Neuronal stem cell (in vitro differentiated cells): ENCODE results near the gene SLX4IP.

Source experiments
- DNase-seq: peaks from one replicate; pipeline ENCODE4 v3.0.0-alpha.2; 2013; ENCODE audit warnings: low spot score
- H2AFZ ChIP-seq: one replicate; pipeline ENCODE4 v1.6.1; 2013; ENCODE audit warnings: mild to moderate bottlenecking, low read length, inconsistent platforms
- H2AK5ac ChIP-seq: 2 replicates; pipeline ENCODE4 v1.6.1; 2013; ENCODE audit warnings: low read depth, mild to moderate bottlenecking, inconsistent platforms, low read length, moderate library complexity, mixed read lengths
- H2BK120ac ChIP-seq: 2 replicates; pipeline ENCODE4 v1.6.1; 2013; ENCODE audit warnings: low read depth, mild to moderate bottlenecking, inconsistent platforms, low read length, moderate library complexity, mixed read lengths
- H2BK12ac ChIP-seq: one replicate; pipeline ENCODE4 v1.6.1; 2013; ENCODE audit warnings: low read length, inconsistent platforms
- H2BK15ac ChIP-seq: 2 replicates; pipeline ENCODE4 v1.6.1; 2013; ENCODE audit warnings: mild to moderate bottlenecking, low read length, inconsistent platforms, mixed read lengths
- H2BK5ac ChIP-seq: one replicate; pipeline ENCODE4 v1.6.1; 2013; ENCODE audit warnings: inconsistent platforms, mild to moderate bottlenecking, low read length, moderate library complexity
- H3K14ac ChIP-seq: one replicate; pipeline ENCODE4 v1.6.1; 2013; ENCODE audit warnings: low read length, inconsistent platforms
- H3K18ac ChIP-seq: 2 replicates; pipeline ENCODE4 v1.6.1; 2013; ENCODE audit warnings: low read length, inconsistent platforms
- H3K23ac ChIP-seq: 2 replicates; pipeline ENCODE4 v1.6.1; 2013; ENCODE audit warnings: low read depth, mild to moderate bottlenecking, mixed read lengths, low read length, inconsistent platforms; ENCODE audit not compliant: poor library complexity
- H3K27ac ChIP-seq: replicated peaks from 3 replicates; pipeline ENCODE4 v1.5.1; 2013; ENCODE audit warnings: low read length, inconsistent platforms
- H3K27me3 ChIP-seq, 3 experiments: 2 replicates each; pipeline ENCODE4 v1.6.1; 2013; ENCODE audit warnings: low read length in 3 of 3, mild to moderate bottlenecking in 2 of 3, inconsistent platforms in 1 of 3, low read depth in 1 of 3, mixed read lengths in 1 of 3, moderate library complexity in 1 of 3; ENCODE audit not compliant: control insufficient read depth in 3 of 3, insufficient read depth in 3 of 3
- H3K36me3 ChIP-seq, 2 donors: replicated peaks in 1 of 2; 2 replicates each; pipeline ENCODE4 v1.6.1; 2013; ENCODE audit warnings: low read length in 2 of 2; ENCODE audit not compliant: control insufficient read depth in 2 of 2, insufficient read depth in 2 of 2
- H3K4ac ChIP-seq: 2 replicates; pipeline ENCODE4 v1.6.1; 2013; ENCODE audit warnings: inconsistent platforms, mild to moderate bottlenecking, low read length, moderate library complexity
- H3K4me1 ChIP-seq, 2 donors: 1 replicate in 1 of 2; 2 replicates in 1 of 2; pipeline ENCODE4 v1.6.1; 2013; ENCODE audit warnings: low read length in 2 of 2, low read depth in 1 of 2; ENCODE audit not compliant: control insufficient read depth in 2 of 2, insufficient read depth in 1 of 2
- H3K4me2 ChIP-seq: one replicate; pipeline ENCODE4 v1.6.1; 2013; ENCODE audit warnings: mild to moderate bottlenecking, low read length, inconsistent platforms; ENCODE audit not compliant: insufficient read depth, poor library complexity, severe bottlenecking
- H3K4me3 ChIP-seq, 2 donors: 2 replicates each; pipeline ENCODE4 v1.5.1; 2013; ENCODE audit warnings: low read length in 2 of 2, mild to moderate bottlenecking in 2 of 2, inconsistent platforms in 1 of 2, moderate library complexity in 1 of 2
- H3K79me1 ChIP-seq: one replicate; pipeline ENCODE4 v1.6.1; 2013; ENCODE audit warnings: low read depth, mild to moderate bottlenecking, inconsistent platforms, low read length, moderate library complexity
- H3K9ac ChIP-seq: one replicate; pipeline ENCODE4 v1.6.1; 2013; ENCODE audit warnings: mild to moderate bottlenecking, low read depth, low read length, inconsistent platforms; ENCODE audit not compliant: poor library complexity
- H3K9me3 ChIP-seq, 2 donors: replicated peaks in 1 of 2; 2 replicates each; pipeline versions ENCODE3 to v1.6.1; 2013; ENCODE audit warnings: low read length in 2 of 2, mild to moderate bottlenecking in 2 of 2, inconsistent platforms in 1 of 2, low read depth in 1 of 2, mixed read lengths in 1 of 2, moderate library complexity in 1 of 2; ENCODE audit not compliant: control insufficient read depth in 2 of 2, insufficient read depth in 1 of 2
- H4K8ac ChIP-seq: one replicate; pipeline ENCODE4 v1.6.1; 2013; ENCODE audit warnings: low read depth, mild to moderate bottlenecking, inconsistent platforms, low read length, moderate library complexity
- H4K91ac ChIP-seq: one replicate; pipeline ENCODE4 v1.6.1; 2013; ENCODE audit warnings: low read length, low read depth, mild to moderate bottlenecking, inconsistent platforms; ENCODE audit not compliant: poor library complexity
- WGBS, 2 donors: extraction: QIAGEN DNeasy Blood & Tissue Kit; methylation state at CpG; one replicate each; pipeline ENCODE4 v1.1.7; 2013; ENCODE audit warnings: missing lambda C conversion rate in 2 of 2, mixed read lengths in 1 of 2; ENCODE audit not compliant: insufficient read length in 2 of 2, insufficient replicate concordance in 1 of 2; ENCODE audit errors: extremely low coverage in 2 of 2; 5-methylcytosine and 5-hydroxymethylcytosine counted together

SLX4IP gene

GRCh38 chr20:10645205-10645570 is 210.1 kb downstream of the SLX4IP start:
- Histone ChIP-seq H3K14ac (no peak overlapping the region), H3K27me3 (no peaks in the 10 kb centered on the region), H3K9me3 (no peaks in the 10 kb centered on the region), H2BK5ac (no peak overlapping the region), H3K4me3 (no peak overlapping the region), H2BK15ac (no peak overlapping the region), H3K27ac (no peak overlapping the region), H3K23ac (no peak overlapping the region), H3K18ac (no peak overlapping the region), H2AK5ac (no peak overlapping the region), H3K4me2 (no peak overlapping the region), H2AFZ (no peak overlapping the region), H3K36me3 (peaks cover 85 to 98% of the 10 kb centered on the region in 2 donors), H4K91ac (no peak overlapping the region), H3K4ac (no peak overlapping the region), H3K4me1 (peaks cover 20 to 27% of the 10 kb centered on the region in 2 donors), H3K79me1 (peaks cover 3% of the 10 kb centered on the region), H3K9ac (no peak overlapping the region), H2BK120ac (no peak overlapping the region), H4K8ac (no peak overlapping the region), H2BK12ac (no peak overlapping the region)
- no peak for DNase-seq
- WGBS, 2 donors, result no CpG with 5 or more reads among the region's 10 CpGs

- H3K27ac ChIP-seq, result no peak overlapping the region
- no peak overlapping the region for H3K4me2 ChIP-seq
- no peaks in the 10 kb centered on the region for H3K27me3 ChIP-seq
- H3K4ac ChIP-seq, result no peak overlapping the region
- H3K18ac ChIP-seq, result no peak overlapping the region
- H3K9me3 ChIP-seq, result no peaks in the 10 kb centered on the region
- no peak overlapping the region for H2AK5ac ChIP-seq
- no peak overlapping the region for H3K9ac ChIP-seq
- no peak for DNase-seq
- no peak overlapping the region for H4K8ac ChIP-seq
- H3K23ac ChIP-seq, result no peak overlapping the region
- H2AFZ ChIP-seq, result no peak overlapping the region
- H2BK120ac ChIP-seq, result no peak overlapping the region
- peaks cover 88 to 98% of the 10 kb centered on the region in 2 donors for H3K36me3 ChIP-seq
- peaks cover 18 to 32% of the 10 kb centered on the region in 2 donors for H3K4me1 ChIP-seq
- H4K91ac ChIP-seq, result no peak overlapping the region
- H3K4me3 ChIP-seq, result no peak overlapping the region
- no CpG with 5 or more reads among the region's 4 CpGs for WGBS, 2 donors
- no peak overlapping the region for H2BK15ac ChIP-seq
- no peak overlapping the region for H2BK5ac ChIP-seq
- no peak overlapping the region for H2BK12ac ChIP-seq
- no peak overlapping the region for H3K14ac ChIP-seq
- peaks cover 3% of the 10 kb centered on the region for H3K79me1 ChIP-seq
Observed at GRCh38 chr20:10646006-10646405, 210.9 kb downstream of the SLX4IP start.

- no peak overlapping the region for H2BK5ac ChIP-seq
- DNase-seq, result no peak
- H3K27ac ChIP-seq, result no peak overlapping the region
- H2AFZ ChIP-seq, result no peak overlapping the region
- H2BK15ac ChIP-seq, result no peak overlapping the region
- peaks cover 88 to 98% of the 10 kb centered on the region in 2 donors for H3K36me3 ChIP-seq
- no peak overlapping the region for H2BK12ac ChIP-seq
- no peaks in the 10 kb centered on the region for H3K27me3 ChIP-seq
- no peaks in the 10 kb centered on the region for H3K9me3 ChIP-seq
- no peak overlapping the region for H2AK5ac ChIP-seq
- H3K9ac ChIP-seq, result no peak overlapping the region
- no peak overlapping the region for H3K4ac ChIP-seq
- no CpG with 5 or more reads among the region's 9 CpGs for WGBS, 2 donors
- peaks cover 3% of the 10 kb centered on the region for H3K79me1 ChIP-seq
- no peak overlapping the region for H3K14ac ChIP-seq
- no peak overlapping the region for H3K4me3 ChIP-seq
- H4K91ac ChIP-seq, result no peak overlapping the region
- peaks cover 18 to 40% of the 10 kb centered on the region in 2 donors for H3K4me1 ChIP-seq
- H3K4me2 ChIP-seq, result no peak overlapping the region
- H3K23ac ChIP-seq, result no peak overlapping the region
- H4K8ac ChIP-seq, result no peak overlapping the region
- H3K18ac ChIP-seq, result no peak overlapping the region
- H2BK120ac ChIP-seq, result no peak overlapping the region
Observed at GRCh38 chr20:10646886-10647420, 211.8 kb downstream of the SLX4IP start.

GRCh38 chr20:10647471-10647870 is 212.4 kb downstream of the SLX4IP start:
- peaks cover 3% of the 10 kb centered on the region for H3K79me1 ChIP-seq
- H4K8ac ChIP-seq, result no peak overlapping the region
- no peak overlapping the region for H3K27ac ChIP-seq
- H3K4me3 ChIP-seq, result no peak overlapping the region
- H3K18ac ChIP-seq, result no peak overlapping the region
- no peak overlapping the region for H2BK15ac ChIP-seq
- H3K36me3 ChIP-seq, result peaks cover 87 to 98% of the 10 kb centered on the region in 2 donors
- H3K23ac ChIP-seq, result no peak overlapping the region
- DNase-seq, result no peak
- WGBS, 2 donors, result no CpG with 5 or more reads among the region's 9 CpGs
- H3K4me1 ChIP-seq, result peaks cover 17 to 44% of the 10 kb centered on the region in 2 donors
- no peak overlapping the region for H2BK120ac ChIP-seq
- H3K27me3 ChIP-seq, result no peaks in the 10 kb centered on the region
- H2BK12ac ChIP-seq, result no peak overlapping the region
- no peak overlapping the region for H2AK5ac ChIP-seq
- H4K91ac ChIP-seq, result no peak overlapping the region
- no peak overlapping the region for H2AFZ ChIP-seq
- no peak overlapping the region for H2BK5ac ChIP-seq
- no peak overlapping the region for H3K14ac ChIP-seq
- no peak overlapping the region for H3K4me2 ChIP-seq
- H3K9me3 ChIP-seq, result no peaks in the 10 kb centered on the region
- no peak overlapping the region for H3K9ac ChIP-seq
- no peak overlapping the region for H3K4ac ChIP-seq
